GM18909 (cell line): ENCODE data around the gene SPRN.
A peak's percentile ranks its signal among the peaks of the same experiment; 100 is the strongest.
"Not testable (repeated sequence)": the region's sequence is repeated elsewhere in the genome, so short reads cannot be mapped to it uniquely, and the experiment has no call there.

ENCODE experiments used
- ATAC-seq: cut with Tn5 transposase; IDR thresholded peaks from one replicate; pipeline ENCODE4 v1.9.1; 2021; ENCODE audit warnings: mild to moderate bottlenecking; ENCODE audit not compliant: unreplicated experiment, poor library complexity

SPRN gene

DNA sequence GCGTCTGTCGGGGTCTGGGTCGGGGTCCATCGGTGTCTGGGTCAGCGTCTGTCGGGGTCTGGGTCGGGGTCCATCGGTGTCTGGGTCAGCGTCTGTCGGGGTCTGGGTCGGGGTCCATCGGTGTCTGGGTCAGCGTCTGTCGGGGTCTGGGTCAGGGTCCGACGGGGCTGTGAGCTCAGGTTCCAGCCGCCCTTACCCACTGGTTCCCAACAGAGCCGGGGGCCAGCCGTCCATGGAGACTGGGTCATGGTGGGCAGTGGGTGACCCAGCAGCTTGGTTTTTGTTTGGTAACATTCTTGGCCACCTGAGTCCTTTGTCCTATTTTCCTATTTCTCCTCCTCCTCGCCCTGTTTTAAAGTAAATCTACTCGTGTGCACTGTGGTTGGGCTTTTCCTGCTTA lies 16.9 kb upstream of the SPRN start:
- ATAC-seq, result not testable (repeated sequence)

DNA sequence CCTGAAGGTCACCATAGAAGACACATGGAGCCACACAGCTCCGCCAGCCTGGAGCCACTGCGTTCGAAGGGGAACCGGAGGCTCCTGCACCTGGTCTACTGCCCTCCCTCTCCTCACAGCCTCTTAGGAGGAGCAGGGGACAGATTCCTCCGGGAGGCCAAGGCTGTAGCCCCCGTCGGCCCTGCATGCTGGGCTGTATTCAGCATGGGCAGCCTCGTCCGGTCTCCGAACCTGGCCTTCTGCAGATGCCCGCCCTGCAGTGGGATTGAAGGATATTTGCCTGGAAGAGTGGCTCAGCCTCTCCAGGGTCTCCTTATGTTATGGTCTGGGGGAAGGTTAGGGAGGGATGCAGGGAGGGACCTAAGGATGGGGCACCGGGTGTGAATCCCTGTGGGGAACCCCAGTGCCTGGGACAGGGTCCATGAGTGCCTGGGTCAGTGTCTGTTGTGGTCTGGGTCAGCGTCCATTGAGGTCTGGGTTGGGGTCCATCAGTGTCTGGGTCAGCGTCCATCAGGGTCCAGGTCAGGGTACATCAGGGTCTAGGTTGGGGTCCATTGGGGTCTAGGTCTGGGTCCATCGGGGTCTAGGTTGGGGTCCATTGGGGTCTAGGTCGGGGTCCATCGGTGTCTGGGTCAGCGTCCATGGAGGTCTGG lies 16.3 kb upstream of the SPRN start:
- ATAC-seq, result no peak

DNA sequence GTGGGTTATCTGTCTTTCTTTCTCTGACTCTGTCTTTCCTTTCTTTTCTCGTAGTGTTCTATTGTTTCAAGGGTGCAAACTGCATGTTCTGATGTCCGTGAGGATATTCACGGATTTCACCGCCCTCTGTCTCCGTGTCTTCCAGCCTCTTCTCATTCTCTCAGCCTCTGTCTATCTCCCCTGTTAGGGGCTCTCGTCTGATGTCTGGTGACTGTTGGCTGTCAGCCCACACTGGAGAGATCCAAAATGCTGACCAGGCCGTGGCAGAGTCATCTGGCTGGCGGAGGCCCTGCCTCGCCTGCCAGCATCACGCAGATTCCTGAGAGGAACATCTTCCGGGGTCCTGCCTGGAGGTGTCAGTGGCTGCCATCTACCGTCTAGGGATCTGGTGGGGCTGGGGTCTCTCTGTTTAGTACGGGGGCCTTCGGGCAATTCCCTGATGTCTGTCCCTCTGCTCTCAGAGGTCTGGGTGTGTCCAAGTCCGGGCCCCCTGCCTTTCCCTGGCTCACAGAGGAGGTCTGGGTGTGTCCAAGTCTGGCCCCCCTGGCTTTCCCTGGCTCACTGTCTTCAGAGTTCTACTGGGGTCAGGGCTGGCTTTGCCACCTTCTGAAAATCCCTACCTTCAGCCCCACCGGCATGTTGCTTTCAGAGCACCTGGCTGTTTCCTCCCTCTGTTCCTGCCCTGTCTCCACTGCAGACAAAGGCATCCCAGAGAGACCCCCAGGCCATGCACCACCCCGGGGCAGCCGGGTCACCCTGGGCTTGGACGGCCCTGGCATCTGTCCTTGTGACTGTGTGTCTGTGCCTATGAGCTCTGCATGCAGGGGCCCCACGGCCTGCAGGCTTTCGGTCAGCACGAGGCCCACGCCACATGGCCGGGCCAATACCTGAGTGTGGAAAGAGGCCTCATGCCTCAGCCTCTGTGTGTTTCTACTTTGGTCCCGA lies 15.4 kb upstream of the SPRN start:
- no peak for ATAC-seq

DNA sequence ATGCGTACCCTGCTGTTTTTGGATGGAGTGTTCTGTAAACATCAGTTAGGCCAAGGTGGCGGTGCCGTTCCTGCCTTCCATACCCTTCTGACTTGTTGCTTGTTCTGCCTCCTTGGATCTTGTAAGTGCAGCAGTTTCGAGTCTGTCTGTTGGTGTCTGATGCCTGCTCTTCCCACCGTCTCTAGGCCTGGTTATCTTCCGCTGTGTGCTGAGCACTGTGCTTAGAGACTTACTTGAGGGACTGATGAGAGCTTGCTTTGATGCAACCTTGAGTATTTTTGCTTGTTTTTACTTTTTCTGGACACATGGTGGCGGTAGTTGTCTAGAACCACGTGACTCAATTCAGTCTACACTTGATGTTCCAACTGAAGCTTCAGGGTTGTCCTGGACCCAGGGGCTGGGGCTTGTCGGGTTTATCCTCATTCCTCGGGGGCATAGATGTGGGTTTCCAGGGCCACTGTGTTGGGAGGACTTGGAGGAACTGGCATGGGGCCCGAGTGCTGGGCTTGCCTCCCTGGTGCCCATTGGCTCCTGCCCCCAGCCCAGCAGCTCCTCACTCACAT lies 14.4 kb upstream of the SPRN start:
- peak; percentile 46 for ATAC-seq

DNA sequence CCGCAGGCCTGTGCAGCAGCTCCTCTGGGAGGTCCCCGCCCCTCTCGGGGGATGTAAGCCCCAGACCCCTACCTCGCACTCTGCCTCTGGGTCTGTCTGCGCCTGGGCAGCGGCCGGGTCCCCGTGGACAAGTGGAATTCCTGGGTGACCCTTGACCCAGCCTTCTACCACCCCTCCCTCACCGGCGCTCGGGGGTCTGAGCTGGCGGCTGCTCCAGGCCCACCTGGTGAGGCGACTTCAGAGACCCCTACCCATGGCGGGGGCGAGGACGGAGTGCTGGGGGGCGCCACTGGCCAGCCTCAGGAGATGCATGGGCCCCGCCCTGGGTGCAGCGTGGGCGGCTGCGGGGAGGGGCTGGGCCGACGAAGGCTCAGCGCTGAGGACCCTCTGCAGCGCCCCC lies 8.4 kb upstream of the SPRN start:
- not testable (repeated sequence) for ATAC-seq

DNA sequence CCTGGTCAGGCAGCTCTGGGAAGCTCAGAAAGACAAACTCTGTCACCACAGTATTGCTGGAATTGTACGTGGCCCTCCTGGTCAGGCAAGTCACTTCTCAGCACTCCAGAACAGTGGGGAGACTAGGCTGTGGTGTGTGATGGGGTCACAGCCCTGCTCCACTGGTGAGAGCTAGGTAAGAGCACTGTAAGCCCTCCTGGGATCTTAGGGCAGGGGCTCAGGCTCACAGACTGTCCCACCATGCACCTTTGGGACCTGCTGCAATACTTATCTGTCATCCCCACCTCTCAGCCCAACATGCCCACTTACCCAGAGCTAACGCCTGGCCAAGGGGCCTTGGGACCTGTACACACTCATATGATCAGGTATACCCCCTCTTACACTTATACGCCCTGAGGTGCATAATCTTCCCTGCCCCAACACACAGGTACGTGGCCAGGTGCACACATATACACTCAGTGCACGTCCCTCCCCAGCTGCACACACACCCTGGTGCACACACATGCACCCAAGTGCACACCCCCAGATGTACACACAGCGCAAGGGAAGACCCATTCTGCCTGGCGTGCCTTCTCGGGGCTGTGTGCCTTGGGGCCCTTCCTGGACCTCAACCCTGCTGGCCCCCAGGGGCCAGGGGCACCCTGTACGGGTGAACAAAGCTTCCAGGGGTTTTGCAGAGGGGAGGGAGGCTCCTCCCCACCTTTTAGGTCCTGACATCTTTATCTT lies 7.6 kb upstream of the SPRN start:
- not testable (repeated sequence) for ATAC-seq

DNA sequence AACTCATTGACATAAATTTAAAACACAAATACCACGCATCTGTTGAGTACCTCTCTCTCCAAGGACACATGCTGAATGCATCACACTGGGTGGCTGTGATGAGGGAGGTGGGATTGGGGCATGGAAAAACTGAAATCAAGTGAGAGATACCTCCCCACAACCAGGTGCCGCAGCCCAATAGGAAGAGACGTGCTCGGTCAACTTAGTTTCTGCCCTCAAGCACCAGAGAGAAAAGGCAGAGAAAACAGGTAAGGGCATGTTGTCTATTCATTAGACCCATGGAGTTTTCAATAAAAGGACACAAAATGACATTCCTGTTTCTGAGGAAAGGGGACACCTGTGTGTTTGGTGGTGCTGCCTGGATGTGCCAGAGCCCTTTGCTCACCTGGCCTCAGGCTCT lies 5.1 kb upstream of the SPRN start:
- not testable (repeated sequence) for ATAC-seq

DNA sequence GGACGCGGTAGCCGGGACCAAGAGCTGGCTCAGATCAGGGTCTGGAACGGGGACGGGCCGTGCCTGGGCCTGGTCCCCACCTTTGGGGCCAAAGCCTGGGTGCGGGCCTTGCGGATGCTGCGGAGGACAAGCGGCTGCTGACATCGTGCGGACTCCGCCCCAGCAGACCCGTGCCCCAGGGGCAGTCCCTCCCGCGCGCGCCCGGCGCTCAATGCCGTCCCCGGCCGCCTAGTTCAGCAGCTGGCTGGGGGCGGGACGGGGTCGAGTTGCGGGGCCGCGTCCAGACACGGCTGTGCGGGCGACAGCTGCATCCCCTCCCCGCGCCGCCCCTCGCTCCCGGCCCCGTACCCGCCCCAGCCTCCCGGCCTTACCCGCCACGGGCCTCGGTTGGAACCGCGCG lies 323 bp downstream of the SPRN start:
- ATAC-seq, result not testable (repeated sequence)

DNA sequence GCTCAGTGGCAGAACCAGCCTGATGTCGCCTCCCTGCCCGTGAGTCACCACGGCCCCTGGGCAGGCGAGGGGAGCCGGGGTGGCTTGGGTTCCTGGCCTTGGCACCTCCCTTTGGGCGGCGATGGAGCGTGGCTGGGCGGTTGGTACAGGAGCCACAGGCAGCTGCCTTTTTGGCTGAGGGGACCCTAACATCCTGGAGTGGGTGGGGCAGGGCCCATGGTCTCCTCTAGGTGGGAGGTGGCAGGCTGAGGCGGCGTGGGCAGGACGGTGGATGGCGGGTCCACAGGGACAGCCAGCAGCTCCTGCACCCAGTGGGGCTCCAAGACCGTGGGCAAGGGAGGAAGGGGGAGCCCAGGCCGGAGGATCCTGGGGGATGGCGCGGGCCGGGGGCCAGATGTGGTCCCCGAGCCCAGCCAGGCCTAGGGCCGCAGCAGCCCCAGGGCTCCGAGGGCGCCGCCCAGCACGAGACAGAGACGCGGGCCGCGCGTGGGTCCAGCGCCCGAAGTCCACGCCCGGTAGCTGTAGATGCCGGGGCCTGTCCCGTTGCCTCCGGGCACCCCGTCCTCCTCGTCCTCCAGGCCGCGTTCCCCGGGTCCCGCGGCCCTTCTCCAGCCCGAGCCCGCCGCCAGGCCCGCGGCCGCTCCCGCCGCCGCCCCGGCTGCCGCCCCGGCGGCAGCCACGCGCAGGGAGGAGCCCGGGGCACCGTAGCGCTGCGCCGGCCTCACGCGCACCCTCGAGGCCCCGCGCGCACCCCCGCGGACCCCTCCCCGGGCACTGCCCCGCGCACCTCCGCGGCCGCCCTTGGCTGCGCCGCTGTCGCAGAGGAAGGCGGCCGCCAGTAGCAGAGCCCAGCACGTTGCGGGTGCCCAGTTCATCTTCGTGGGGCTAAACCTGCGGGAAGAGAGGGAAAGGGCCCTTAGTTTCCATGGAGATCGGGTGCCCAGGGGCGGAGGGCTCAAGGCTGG lies 1.3 kb downstream of the SPRN start:
- no peak for ATAC-seq

DNA sequence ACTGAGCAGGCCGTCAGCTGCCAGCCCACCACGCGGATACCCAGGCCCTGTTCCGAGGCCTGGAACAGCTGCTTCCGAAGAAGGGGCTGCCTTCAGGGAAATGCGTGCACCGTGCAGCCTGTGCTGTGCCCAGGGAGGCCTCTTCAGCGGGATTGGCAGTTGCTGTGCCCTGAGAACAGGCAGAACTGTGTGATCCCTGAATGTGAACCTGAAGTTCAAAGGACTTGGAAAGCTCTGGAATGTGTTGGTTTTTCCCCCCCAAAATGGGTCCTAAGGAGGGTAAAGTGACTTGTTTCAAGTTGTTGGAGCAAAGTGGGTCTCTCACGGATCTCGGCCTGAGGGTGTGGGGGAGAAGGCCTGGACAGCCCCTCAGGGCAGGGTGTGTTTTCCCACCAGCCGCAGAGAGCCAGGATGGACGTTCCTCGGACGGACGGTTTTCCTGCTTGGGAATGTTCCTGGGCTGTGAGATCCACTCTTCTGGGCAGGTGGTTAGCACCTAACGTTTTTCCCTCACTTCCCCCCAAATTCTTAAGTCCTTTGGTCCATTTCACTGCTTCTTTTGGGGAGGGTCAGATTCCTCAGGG lies 2.1 kb downstream of the SPRN start:
- ATAC-seq, result no peak

DNA sequence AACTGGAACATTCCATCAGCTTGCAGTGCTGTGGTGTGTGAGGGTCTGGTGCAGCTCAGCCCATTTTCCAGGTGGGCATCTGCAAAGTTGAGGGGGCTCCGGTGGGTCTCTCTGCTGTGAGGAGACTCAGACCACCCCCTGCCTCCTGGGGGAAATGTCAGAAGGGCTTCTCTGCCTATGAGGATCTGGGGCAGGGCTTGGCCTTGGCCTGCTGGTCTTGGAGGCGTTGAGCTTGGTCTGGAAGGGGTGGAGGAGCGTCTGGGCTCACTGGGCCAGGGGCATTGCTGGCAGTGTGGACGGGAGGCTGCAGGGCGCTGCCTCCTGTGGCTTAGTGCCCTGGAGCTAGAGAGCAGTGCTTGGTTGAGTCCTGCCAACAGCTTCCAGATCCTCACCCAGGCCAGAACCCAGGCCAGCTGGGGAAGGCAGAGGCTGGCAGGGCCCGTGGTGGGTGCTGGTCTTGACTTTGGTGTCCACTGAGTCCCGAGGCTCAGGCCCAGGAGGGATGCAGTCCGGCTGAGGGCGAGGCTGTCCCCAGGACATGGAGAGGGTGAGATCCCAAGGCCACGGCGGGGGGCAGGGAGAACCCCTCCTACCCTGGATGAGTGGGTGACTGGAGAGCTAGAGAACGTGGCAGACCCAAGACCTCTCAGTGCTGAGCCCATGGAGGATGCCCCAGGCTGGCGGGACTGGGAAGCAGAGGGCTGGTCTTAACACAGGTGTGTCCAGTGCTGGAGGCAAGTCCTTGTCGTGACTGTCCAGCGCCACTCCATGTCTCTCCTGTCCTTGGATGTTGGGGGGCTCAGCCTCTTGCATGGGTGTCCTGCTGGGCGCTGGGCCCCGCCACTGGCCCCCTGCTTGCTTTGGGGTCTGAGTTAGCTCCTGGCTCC lies 2.8 kb downstream of the SPRN start:
- no peak for ATAC-seq

DNA sequence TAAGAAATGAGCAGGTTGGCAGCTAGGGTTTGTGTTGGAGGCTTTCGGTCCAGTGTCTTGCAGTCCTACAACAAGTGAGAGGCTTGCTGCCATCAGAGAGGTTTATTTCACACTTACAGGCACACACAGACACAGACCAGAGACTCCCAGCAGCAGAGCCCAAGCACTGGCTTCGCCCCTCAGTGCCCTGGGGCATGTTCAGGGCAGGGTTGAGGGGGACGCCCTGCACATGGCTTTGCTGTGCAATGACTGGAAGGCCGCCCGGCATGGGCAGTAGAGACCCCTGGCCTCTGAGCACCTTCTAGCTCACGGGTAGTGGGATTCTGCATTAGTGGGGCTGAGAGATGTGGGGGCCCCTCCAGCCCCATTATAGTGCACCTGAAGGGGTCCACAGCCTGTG lies 3.8 kb downstream of the SPRN start:
- ATAC-seq, result no peak

DNA sequence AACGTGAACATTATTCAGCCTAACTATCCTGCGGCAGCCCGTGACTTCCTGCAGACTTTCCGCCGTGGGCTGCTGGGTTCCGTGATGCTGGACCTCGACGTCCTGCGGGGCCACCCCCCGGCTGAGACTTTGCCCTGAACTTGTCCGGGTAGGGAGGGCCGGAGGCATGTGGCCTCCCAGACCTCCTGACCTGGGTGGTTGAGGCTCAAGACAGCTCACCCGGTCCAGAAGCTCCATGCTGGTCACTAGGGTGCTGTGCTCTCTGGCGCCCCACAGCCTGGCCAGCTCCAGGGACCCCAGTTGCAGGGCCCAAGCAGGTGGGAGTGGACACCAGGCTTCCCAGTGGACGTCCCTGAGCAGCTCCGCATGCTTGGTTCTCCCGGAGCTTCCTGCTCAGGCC lies 4.4 kb downstream of the SPRN start:
- no peak for ATAC-seq

DNA sequence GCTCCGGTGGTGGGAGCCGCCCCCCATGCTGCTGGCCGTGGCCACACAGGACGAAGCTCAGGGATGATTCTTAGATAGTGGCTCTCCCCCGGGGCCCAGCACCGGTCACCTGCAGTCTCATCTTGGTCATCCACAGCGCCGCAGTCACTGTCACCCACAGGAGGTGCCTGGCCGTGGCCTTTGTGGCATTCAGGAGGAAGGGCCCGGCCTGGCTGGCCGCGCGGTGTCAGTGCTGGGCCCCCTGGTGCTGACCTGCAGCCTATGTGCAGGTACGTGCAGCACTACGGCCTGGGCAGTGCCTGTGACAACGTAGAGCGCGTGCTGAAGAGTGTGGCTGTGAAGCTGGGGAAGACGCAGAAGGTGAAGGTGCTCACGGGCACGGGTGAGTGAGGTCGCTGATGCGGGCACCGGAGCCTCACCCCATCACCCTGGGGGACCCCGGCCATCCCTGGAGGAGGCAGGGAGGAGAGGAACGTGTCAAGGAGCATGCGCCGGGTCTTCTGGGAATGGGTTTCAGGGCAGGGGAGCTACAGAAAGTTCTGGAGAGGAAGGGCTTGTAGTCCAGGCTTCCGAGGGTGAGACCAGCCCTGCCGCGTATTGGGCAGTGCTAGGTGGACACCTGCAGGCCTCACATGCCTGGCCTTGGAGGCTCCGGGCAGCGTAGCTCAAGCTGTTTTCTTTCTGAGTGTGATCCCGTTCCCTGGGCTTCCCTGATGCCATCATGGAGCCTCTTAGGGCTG lies 5.0 kb downstream of the SPRN start:
- no peak for ATAC-seq

DNA sequence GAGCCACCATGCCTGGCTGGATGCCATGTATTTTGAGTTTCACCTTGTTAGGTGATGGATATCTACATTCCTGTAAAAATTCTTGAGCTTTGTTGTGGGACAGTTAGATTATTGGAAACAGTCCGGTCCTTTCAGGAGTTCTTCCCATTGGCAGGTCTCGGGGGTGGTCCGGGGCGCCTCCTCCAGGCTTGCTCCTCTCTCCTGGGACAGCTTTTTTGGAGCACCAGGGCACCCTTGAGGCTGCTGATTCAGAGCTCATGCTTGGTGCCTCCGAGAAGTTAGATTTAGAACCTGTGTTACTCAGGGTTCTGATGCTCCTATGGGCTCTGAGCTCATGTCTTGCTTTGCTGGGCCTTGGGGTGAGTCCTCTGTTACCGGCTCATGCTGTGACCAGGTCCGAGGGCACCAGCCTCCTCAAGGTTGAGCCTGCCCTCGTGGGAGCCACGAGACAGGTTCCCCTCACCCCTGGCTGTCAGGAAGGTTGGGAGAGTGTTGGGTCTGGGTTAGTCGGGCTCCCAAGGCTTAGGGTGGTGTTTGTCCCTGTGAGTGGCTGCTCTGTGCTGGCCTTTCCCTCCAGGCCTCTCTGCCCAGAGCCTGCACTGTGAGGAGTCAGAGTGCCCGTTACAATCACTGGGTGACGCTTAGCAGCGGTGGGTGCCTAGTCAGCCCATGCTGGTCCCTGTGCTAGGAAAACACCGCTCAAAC lies 6.0 kb downstream of the SPRN start:
- no peak for ATAC-seq

DNA sequence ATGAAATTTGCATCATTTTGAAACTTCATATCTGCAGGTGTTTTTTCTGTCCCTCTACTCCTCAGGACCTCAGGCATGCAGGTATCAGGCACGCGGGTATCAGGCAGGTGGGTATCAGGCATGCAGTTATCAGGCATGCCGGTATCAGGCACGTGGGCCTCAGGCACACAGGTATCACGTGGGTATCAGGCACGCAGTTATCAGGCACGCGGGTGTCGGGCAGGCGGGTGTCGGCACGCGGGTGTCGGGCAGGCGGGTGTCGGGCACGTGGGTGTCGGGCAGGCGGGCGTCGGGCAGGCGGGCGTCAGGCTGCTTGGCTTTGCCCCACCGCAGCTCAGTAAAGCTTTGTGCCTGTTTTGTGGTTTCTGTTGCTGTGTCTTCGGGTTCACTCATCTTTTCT lies 8.7 kb downstream of the SPRN start:
- ATAC-seq, result no peak

DNA sequence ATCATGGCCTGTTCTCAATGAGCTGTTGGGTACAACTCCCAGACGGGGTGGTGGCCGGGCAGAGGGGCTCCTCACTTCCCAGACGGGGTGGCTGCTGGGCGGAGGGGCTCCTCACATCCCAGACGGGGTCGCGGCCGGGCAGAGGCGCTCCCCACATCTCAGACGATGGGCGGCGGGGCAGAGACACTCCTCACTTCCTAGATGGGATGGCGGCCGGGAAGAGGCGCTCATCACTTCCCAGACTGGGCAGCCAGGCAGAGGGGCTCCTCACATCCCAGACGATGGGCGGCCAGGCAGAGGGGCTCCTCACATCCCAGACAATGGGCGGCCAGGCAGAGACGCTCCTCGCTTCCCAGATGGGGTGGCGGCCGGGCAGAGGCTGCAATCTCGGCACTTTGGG lies 10.0 kb downstream of the SPRN start:
- ATAC-seq, result not testable (repeated sequence)
